Tibial nerve (tissue), 4 donors: Measurements from ENCODE around the gene SLIT1.

Experiments
- EP300 ChIP-seq, 2 donors: sonication (generic); formaldehyde crosslinking; IDR thresholded peaks; one replicate each; pipeline ENCODE4 v1.6.1; 2017; ENCODE audit warnings: antibody characterized with exemption in 2 of 2, mild to moderate bottlenecking in 1 of 2
- TF ChIP-seq, protein P1 (sequence below), 5 experiments: fragments of 200-600 bp in 3 of 5; fragments of 450-650 bp in 2 of 5; sonication (generic) in 3 of 5; IDR thresholded peaks; one replicate each; pipeline ENCODE4 v1.5.1; 2016 to 2019; ENCODE audit warnings: antibody characterized with exemption in 5 of 5, mild to moderate bottlenecking in 3 of 5, moderate library complexity in 2 of 5

DNA sequence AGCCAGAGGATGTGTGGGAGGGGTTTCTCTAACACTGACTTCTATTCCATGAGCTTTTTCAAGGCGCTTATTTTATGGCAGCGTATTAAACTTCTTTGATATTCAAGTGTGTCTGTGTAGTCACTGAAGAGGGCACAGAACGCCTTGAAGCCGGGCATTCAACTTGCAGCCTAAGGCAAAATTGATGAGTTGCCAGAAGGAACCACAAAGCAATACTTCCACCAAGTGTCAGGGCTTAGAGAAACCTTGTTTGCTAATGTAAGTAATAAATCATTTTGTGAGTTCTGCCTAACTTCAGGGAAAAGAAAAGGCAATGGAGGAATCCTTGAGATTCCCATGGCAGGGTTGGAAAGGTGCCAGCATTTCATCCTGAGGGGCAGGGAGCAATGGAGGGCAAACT, 189.9 kb downstream of the SLIT1 start:
- TF ChIP-seq, protein P1, sequence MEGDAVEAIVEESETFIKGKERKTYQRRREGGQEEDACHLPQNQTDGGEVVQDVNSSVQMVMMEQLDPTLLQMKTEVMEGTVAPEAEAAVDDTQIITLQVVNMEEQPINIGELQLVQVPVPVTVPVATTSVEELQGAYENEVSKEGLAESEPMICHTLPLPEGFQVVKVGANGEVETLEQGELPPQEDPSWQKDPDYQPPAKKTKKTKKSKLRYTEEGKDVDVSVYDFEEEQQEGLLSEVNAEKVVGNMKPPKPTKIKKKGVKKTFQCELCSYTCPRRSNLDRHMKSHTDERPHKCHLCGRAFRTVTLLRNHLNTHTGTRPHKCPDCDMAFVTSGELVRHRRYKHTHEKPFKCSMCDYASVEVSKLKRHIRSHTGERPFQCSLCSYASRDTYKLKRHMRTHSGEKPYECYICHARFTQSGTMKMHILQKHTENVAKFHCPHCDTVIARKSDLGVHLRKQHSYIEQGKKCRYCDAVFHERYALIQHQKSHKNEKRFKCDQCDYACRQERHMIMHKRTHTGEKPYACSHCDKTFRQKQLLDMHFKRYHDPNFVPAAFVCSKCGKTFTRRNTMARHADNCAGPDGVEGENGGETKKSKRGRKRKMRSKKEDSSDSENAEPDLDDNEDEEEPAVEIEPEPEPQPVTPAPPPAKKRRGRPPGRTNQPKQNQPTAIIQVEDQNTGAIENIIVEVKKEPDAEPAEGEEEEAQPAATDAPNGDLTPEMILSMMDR (IDR thresholded peaks at IDR 0.05): no peak
- TF ChIP-seq EP300 (IDR thresholded peaks at IDR 0.05): no peak
